Lung (tissue), 12 donors: ENCODE measurements around the gene DLGAP4. TPM values are rescaled to one million over a fixed set of nuclear protein-coding genes. Genes with fewer than 3 reads are reported as not detected.

ENCODE experiments used
- ATAC-seq: fragments of 200-7000 bp; cut with Tn5 transposase; one replicate; pipeline ENCODE4 v1.9.1; 2020; ENCODE audit warnings: moderate number of reproducible peaks; ENCODE audit not compliant: insufficient read depth, low FRiP score
- DNase-seq, 3 donors: peaks; one replicate each; pipeline ENCODE4 v3.0.0-alpha.2; 2013 to 2017
- H3K27ac ChIP-seq, 2 donors: one replicate each; pipeline ENCODE4 v1.5.1; 2013; ENCODE audit warnings: mild to moderate bottlenecking in 2 of 2, moderate library complexity in 2 of 2, control low read depth in 1 of 2, inconsistent platforms in 1 of 2, low read depth in 1 of 2, low read length in 1 of 2
- H3K27me3 ChIP-seq, 3 donors: one replicate each; pipeline ENCODE4 v1.5.1; 2013; ENCODE audit warnings: low read length in 2 of 3; ENCODE audit not compliant: control insufficient read depth in 3 of 3, insufficient read depth in 3 of 3
- H3K36me3 ChIP-seq, 4 donors: one replicate each; pipeline ENCODE4 v1.5.1; 2013; ENCODE audit warnings: low read length in 4 of 4, mild to moderate bottlenecking in 1 of 4, moderate library complexity in 1 of 4; ENCODE audit not compliant: control insufficient read depth in 4 of 4, insufficient read depth in 4 of 4
- H3K4me1 ChIP-seq, 5 donors: one replicate each; pipeline ENCODE4 v1.5.1; 2013; ENCODE audit warnings: low read length in 5 of 5, mild to moderate bottlenecking in 2 of 5, moderate library complexity in 1 of 5; ENCODE audit not compliant: control insufficient read depth in 5 of 5, insufficient read depth in 5 of 5
- H3K4me3 ChIP-seq: one replicate; pipeline ENCODE4 v1.5.1; 2013; ENCODE audit warnings: mild to moderate bottlenecking, control low read depth, moderate library complexity
- H3K9ac ChIP-seq, 2 donors: one replicate each; pipeline ENCODE4 v1.5.1; 2013; ENCODE audit warnings: low read length in 2 of 2, control low read depth in 1 of 2; ENCODE audit not compliant: insufficient read depth in 1 of 2
- H3K9me3 ChIP-seq, 4 donors: one replicate each; pipeline ENCODE4 v1.5.1; 2013; ENCODE audit warnings: low read length in 3 of 4, mild to moderate bottlenecking in 1 of 4, moderate library complexity in 1 of 4; ENCODE audit not compliant: control insufficient read depth in 4 of 4, insufficient read depth in 3 of 4
- CTCF ChIP-seq: IDR thresholded peaks from 2 replicates; pipeline ENCODE4 v1.5.1; 2012; ENCODE audit warnings: mild to moderate bottlenecking; ENCODE audit errors: control extremely low read depth, extremely low read depth
- WGBS, 2 donors: extraction: QIAGEN DNeasy Blood & Tissue Kit; methylation state at CpG; one replicate each; pipeline ENCODE4 v1.1.7; 2013; 5-methylcytosine and 5-hydroxymethylcytosine counted together
- polyA plus RNA-seq, 2 donors: library from polyadenylated mRNA; stranded (reverse); fragments of 200-250 nt; gene quantifications; one replicate each; pipeline ENCODE4 v1.2.1, GENCODE V29; 2013
- total RNA-seq, 2 donors: library from RNA; depleted of rRNA in 1 of 2; stranded (reverse); fragments of >200 nt in 1 of 2; gene quantifications; one replicate each; pipeline ENCODE4 v1.2.1, GENCODE V29; 2014 to 2021
- donor health status: control.
- donor health status: control.
- donor health status: Bipolar disorder and iron deficiency.
- donor health status: healthy.
- donor health status: DM: yes; HTN: yes; CAD: no.

The DLGAP4 gene
- total and polyA plus RNA-seq, 4 donors, result 34.6 to 67.6 (median 35.8) TPM

DNA sequence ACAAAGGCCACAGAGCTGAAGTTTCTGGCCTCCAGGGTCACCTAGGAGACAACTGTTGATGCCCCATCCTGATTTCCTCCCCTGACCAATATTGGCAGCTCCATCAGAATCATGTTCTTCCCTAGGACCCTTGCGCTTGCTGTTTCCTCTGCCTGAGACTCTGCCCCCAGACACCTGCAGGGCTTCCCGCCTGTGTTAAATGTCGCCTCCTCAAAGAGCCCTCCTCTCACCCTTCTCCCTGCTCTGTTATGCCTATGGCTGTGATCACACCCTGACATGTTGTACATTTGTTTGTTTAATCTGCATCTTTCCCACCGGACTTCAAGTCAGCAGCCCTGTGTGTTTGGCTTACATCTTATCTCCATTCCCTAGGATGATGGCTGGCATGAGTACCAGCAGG lies 30.1 kb downstream of the DLGAP4 start:
- peaks cover 3 to 22% (median 5%) of the 10 kb centered on the region in 3 donors for H3K27me3 ChIP-seq
- no peak for TF ChIP-seq CTCF
- ATAC-seq, result no peak

DNA sequence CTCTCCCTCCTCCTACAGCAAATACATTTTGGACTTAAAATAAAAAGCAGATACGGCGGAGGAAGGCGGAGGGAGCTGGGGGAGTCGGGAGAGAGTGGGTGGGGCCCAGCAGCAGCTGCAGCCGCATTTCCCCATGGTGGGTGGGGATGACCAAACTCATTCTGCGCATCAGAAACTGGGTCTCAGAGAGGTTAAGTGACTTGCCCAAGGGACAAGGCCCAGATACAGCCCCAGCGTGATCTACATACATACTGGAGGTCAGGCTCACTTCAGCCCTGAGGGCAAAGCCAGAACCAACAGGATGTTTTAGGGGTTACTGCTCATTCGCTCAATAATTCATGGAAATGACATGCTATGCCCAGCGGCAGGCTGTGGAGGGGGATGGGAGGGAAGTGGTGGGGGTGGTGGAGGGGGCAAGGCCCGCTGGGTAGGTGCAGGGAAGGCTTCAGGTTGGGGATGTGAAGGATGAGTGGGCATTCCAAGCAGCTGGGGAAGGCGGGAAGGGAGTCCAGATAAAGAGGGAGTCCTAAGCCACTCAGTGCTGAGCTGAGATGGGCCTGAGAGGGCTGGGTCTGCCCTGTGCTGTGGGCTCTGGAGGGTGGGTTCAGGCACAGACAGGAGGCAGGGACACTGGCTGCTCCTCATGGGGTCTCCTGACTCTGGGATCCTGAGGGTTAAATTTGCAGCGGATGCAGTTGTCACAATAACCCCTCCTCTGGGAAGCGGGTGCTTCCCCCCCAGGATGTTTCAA lies 31.0 kb downstream of the DLGAP4 start:
- H3K27me3 ChIP-seq, result peaks cover 3 to 15% (median 5%) of the 10 kb centered on the region in 3 donors
- peak in 1 of 3 donors; percentile 4 for DNase-seq
- H3K27ac ChIP-seq, result no peak overlapping the region
- TF ChIP-seq CTCF, result no peak
- H3K4me1 ChIP-seq, result no peaks in the 10 kb centered on the region
- WGBS, 2 donors, result 44 to 50% methylated on average over 13 of the region's 13 CpGs
- H3K4me3 ChIP-seq, result no peak overlapping the region
- H3K9ac ChIP-seq, result no peak overlapping the region
- ATAC-seq, result no peak
- no peaks in the 10 kb centered on the region for H3K36me3 ChIP-seq
- peaks cover 0 to 4% (median 0%) of the 10 kb centered on the region in 4 donors for H3K9me3 ChIP-seq

More for the DNA sequence above, 30.1 kb downstream of the DLGAP4 start:
- Histone ChIP-seq H3K9me3 (peaks cover 0 to 4% (median 0%) of the 10 kb centered on the region in 4 donors), H3K27ac (no peak overlapping the region), H3K4me1 (no peaks in the 10 kb centered on the region), H3K4me3 (no peak overlapping the region), H3K9ac (no peak overlapping the region), H3K36me3 (no peaks in the 10 kb centered on the region)
- WGBS, 2 donors, result 74 to 82% methylated on average over 4 of the region's 4 CpGs
- no peak for DNase-seq

- peaks cover 0 to 4% (median 0%) of the 10 kb centered on the region in 4 donors for H3K9me3 ChIP-seq
- DNase-seq, result no peak
- peaks cover 3 to 14% (median 5%) of the 10 kb centered on the region in 3 donors for H3K27me3 ChIP-seq
- H3K4me3 ChIP-seq, result no peak overlapping the region
- H3K27ac ChIP-seq, result no peak overlapping the region
- H3K36me3 ChIP-seq, result no peaks in the 10 kb centered on the region
- H3K9ac ChIP-seq, result no peak overlapping the region
- WGBS, 2 donors, result 67 to 68% methylated on average over 4 of the region's 4 CpGs
- H3K4me1 ChIP-seq, result no peaks in the 10 kb centered on the region
- TF ChIP-seq CTCF, result no peak
- no peak for ATAC-seq
Observed at GRCh38 chr20:36337886-36338285, 31.7 kb downstream of the DLGAP4 start.
